Right atrium auricular region (tissue), 2 donors: ENCODE data around the gene AKAP13. TPM values are rescaled to one million over a fixed set of nuclear protein-coding genes. Genes with fewer than 3 reads are reported as not detected.
A peak's percentile ranks its signal among the peaks of the same experiment; 100 is the strongest.

Experiments
- DNase-seq: peaks from one replicate; pipeline ENCODE4 v3.0.0-alpha.2; 2019; ENCODE audit warnings: low spot score
- H3K27ac ChIP-seq, 2 donors: fragments of 200-600 bp; sonication (generic); 1 replicate in 1 of 2; 2 replicates in 1 of 2; pipeline ENCODE4 v1.5.1; 2016 to 2019
- H3K27me3 ChIP-seq, 2 donors: fragments of 200-600 bp; sonication (generic); one replicate each; pipeline versions ENCODE4 v1.5.1 to v1.6.0; 2017 to 2019
- H3K36me3 ChIP-seq: fragments of 200-600 bp; sonication (generic); one replicate; pipeline ENCODE4 v1.5.1; 2016
- H3K4me1 ChIP-seq, 2 donors: fragments of 200-600 bp; sonication (generic); one replicate each; pipeline versions ENCODE4 v1.5.1 to v1.6.0; 2017 to 2019
- H3K4me3 ChIP-seq, 2 donors: fragments of 200-600 bp; sonication (generic); 1 replicate in 1 of 2; 2 replicates in 1 of 2; pipeline ENCODE4 v1.5.1; 2017 to 2019; ENCODE audit warnings: mild to moderate bottlenecking in 1 of 2, moderate library complexity in 1 of 2
- H3K9me3 ChIP-seq, 2 donors: fragments of 200-600 bp; sonication (generic); one replicate each; pipeline ENCODE4 v1.5.1; 2019
- total RNA-seq, 2 donors: library from RNA; depleted of rRNA; stranded (reverse); fragments of >200 nt; gene quantifications; one replicate each; pipeline ENCODE4 v1.1.0, GENCODE V29; 2016
- TF ChIP-seq, protein P1 (sequence below), 2 donors: fragments of 200-600 bp; sonication (generic); IDR thresholded peaks; one replicate each; pipeline ENCODE4 v1.5.1; 2019; ENCODE audit warnings: antibody characterized with exemption in 2 of 2

The AKAP13 gene
- total RNA-seq, 2 donors from 2014 or later: 293 to 339 TPM

DNA sequence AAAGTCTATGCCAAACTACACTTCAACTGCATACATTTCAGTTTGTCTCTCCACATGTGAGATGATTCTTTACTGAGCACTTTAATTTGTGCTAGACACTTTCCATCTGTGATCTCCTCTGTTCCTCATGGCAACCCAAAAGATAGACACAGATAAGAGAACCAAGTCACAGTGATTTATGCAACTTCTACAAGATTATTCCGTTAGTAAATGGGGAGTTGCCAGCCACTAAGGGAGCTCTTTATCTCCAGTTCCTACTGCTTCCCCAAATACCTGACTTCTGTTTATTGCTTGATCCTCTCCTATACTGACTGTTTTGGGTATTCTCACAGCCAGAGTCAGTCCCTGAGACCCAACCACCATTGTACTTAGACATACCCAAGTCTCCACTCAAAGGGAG is 24.1 kb upstream of the AKAP13 start:
- H3K4me3 ChIP-seq: no peak overlapping the region
- H3K4me1 ChIP-seq: peaks cover 0 to 24% of the 10 kb centered on the region in 2 donors
- H3K9me3 ChIP-seq: no peaks in the 10 kb centered on the region
- no peak overlapping the region for H3K27ac ChIP-seq
- DNase-seq: no peak
- H3K36me3 ChIP-seq: no peaks in the 10 kb centered on the region
- TF ChIP-seq, protein P1, sequence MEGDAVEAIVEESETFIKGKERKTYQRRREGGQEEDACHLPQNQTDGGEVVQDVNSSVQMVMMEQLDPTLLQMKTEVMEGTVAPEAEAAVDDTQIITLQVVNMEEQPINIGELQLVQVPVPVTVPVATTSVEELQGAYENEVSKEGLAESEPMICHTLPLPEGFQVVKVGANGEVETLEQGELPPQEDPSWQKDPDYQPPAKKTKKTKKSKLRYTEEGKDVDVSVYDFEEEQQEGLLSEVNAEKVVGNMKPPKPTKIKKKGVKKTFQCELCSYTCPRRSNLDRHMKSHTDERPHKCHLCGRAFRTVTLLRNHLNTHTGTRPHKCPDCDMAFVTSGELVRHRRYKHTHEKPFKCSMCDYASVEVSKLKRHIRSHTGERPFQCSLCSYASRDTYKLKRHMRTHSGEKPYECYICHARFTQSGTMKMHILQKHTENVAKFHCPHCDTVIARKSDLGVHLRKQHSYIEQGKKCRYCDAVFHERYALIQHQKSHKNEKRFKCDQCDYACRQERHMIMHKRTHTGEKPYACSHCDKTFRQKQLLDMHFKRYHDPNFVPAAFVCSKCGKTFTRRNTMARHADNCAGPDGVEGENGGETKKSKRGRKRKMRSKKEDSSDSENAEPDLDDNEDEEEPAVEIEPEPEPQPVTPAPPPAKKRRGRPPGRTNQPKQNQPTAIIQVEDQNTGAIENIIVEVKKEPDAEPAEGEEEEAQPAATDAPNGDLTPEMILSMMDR (IDR thresholded peaks at IDR 0.05): no peak
- H3K27me3 ChIP-seq: no peaks in the 10 kb centered on the region

DNA sequence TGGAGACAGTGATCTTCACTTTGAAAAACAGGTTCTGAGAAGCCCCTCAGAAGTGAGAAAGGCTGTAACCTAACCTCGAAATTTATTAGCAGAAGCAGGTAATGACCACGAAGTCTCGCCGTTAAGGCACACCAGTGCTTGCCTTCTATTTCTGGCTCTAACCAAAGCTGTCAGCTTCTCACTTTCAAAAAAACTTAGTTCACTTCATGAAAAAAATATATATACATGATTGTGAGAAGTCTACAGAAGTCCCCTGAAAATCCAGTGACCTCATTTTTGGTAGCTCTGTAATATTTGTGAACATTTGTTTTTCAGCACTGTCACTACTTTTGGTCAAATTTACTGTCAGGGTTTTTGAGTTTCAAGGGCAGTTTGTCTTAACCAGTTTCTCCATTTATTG is 19.1 kb upstream of the AKAP13 start:
- H3K27ac ChIP-seq: peak overlapping the region; percentile 53 to 65
- no peak overlapping the region for H3K4me3 ChIP-seq
- TF ChIP-seq, protein P1 (IDR thresholded peaks at IDR 0.05): no peak
- H3K27me3 ChIP-seq: no peaks in the 10 kb centered on the region
- peaks cover 0 to 20% of the 10 kb centered on the region in 2 donors for H3K4me1 ChIP-seq
- no peaks in the 10 kb centered on the region for H3K36me3 ChIP-seq
- no peak for DNase-seq
- H3K9me3 ChIP-seq: no peaks in the 10 kb centered on the region

DNA sequence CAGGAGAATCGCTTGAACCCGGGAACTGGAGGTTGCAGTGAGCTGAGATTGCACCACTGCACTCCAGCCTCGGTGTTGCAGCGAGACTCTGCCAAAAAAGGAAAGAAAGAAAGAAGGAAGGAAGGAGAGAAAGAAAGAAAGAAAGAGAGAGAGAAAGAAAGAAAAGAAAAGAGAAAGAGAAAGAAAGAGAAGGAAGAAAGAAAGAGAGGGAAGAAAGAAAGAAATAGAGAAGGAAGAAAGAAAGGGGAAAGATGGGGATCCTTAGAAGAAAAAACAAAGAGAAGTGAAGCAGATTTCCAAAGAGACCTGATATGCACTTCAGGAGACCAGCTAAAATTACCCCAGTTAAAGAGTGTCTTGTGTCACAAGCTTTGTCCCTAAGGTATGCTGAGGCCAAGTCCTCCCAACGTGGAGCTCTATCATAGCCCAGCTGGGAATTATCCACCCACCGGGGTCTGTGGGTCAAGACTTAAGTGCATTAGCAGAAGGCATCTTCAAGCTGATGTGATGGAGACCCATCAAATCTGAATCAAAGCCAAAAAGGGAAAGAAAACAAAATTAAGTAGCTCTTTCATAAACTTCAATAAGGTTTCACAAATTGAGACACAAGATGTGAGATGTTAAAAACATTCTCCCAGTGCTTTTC is 17.8 kb upstream of the AKAP13 start:
- H3K27ac ChIP-seq: peak overlapping the region; percentile 53 to 65
- TF ChIP-seq, protein P1 (IDR thresholded peaks at IDR 0.05): no peak
- no peaks in the 10 kb centered on the region for H3K9me3 ChIP-seq
- no peaks in the 10 kb centered on the region for H3K36me3 ChIP-seq
- H3K4me1 ChIP-seq: peaks cover 0 to 16% of the 10 kb centered on the region in 2 donors
- H3K4me3 ChIP-seq: no peak overlapping the region
- no peak for DNase-seq
- H3K27me3 ChIP-seq: no peaks in the 10 kb centered on the region

DNA sequence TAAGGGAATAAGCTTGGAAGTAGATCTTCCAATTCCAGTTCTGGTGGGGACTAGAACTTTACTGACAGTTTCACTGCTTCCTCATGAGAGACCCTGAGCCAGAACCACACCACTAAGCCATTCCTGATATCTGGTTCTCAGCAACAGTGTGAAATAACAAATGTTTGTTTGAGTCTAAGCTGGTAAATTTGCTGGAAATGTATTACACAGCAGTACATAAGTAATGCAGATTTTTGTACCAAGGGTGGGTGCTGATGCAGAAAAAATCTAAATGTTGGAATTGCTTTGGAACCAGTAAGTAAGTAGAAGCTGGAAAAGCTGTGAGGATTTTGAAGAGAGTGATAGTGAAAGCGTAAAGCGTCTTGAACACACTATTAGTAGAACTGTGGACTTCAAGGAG is 14.4 kb upstream of the AKAP13 start:
- Histone ChIP-seq H3K4me1 (peaks cover 0 to 4% of the 10 kb centered on the region in 2 donors), H3K27ac (no peak overlapping the region), H3K9me3 (no peaks in the 10 kb centered on the region), H3K27me3 (no peaks in the 10 kb centered on the region), H3K4me3 (no peak overlapping the region), H3K36me3 (no peaks in the 10 kb centered on the region)
- DNase-seq: no peak
- TF ChIP-seq, protein P1 (IDR thresholded peaks at IDR 0.05): no peak

DNA sequence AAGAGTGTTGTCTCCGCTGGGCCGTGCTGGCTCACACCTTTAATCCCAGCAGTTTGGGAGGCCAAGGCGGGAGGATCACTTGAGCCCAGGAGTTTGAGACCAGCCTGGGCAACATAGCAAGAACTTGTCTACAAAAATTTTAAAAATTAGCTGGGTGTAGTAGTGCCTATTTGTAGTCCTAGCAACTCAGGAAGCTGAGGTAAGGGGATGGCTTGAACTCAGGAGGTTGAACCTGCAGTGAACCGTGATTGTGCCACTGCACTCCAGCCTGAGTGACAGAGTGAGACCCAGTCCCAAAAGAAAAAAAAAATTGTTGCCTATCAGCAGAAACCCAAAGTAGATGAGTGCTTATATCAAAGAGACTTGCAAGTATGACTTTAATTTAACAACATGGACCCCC is 12.7 kb upstream of the AKAP13 start:
- H3K9me3 ChIP-seq: no peaks in the 10 kb centered on the region
- no peak overlapping the region for H3K4me3 ChIP-seq
- no peaks in the 10 kb centered on the region for H3K36me3 ChIP-seq
- H3K4me1 ChIP-seq: no peaks in the 10 kb centered on the region
- DNase-seq: no peak
- TF ChIP-seq, protein P1 (IDR thresholded peaks at IDR 0.05): no peak
- no peaks in the 10 kb centered on the region for H3K27me3 ChIP-seq
- no peak overlapping the region for H3K27ac ChIP-seq

DNA sequence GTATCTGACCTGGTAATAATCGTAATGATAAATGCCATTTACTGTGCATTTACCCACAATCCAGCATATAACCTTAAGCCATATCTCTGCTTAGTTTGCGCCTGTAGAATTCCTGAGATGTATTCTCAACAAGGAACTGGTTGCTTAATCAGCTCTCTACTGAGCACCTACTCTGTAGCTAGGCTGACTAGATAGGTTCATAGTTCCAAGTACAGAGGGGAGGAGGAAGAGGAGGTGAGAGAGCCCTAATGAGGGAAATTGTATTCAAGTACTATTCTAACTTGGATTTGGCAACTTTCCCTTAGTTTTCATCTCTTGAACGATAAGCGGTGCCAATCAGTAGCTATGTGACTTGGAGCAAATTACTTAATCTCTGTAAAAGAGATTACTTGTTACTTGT is 5.6 kb upstream of the AKAP13 start:
- Histone ChIP-seq H3K27me3 (no peaks in the 10 kb centered on the region), H3K9me3 (no peaks in the 10 kb centered on the region), H3K4me3 (no peak overlapping the region), H3K36me3 (no peaks in the 10 kb centered on the region), H3K4me1 (peaks cover 0 to 5% of the 10 kb centered on the region in 2 donors), H3K27ac (no peak overlapping the region)
- DNase-seq: no peak
- TF ChIP-seq, protein P1 (IDR thresholded peaks at IDR 0.05): no peak
